Loucy (cell line): Measurements from ENCODE around the gene BMPR1B.

ENCODE experiments used
- H2AFZ ChIP-seq: fragments of 200-600 bp; sonication (generic); 2 replicates; pipeline ENCODE4 v1.6.0; 2016; ENCODE audit warnings: antibody characterized with exemption, mild to moderate bottlenecking, low read length, moderate library complexity
- H3F3A ChIP-seq: fragments of 200-600 bp; 2 replicates; pipeline ENCODE4 v1.6.0; 2016; ENCODE audit warnings: antibody characterized with exemption, low read depth, mild to moderate bottlenecking
- H3K27me3 ChIP-seq: fragments of 200-600 bp; sonication (generic); 2 replicates; pipeline ENCODE4 v1.6.1; 2014; ENCODE audit warnings: low read length, mild to moderate bottlenecking; ENCODE audit not compliant: insufficient read depth, poor library complexity, severe bottlenecking
- H3K36me3 ChIP-seq: fragments of 200-600 bp; sonication (generic); 2 replicates; pipeline ENCODE4 v1.6.1; 2016; ENCODE audit warnings: low read length; ENCODE audit not compliant: insufficient read depth
- H3K4me1 ChIP-seq: fragments of 200-600 bp; sonication (generic); 2 replicates; pipeline ENCODE4 v1.5.1; 2014; ENCODE audit warnings: low read length, mild to moderate bottlenecking; ENCODE audit not compliant: insufficient read depth, poor library complexity, severe bottlenecking
- H3K4me2 ChIP-seq: fragments of 200-600 bp; sonication (generic); 2 replicates; pipeline ENCODE4 v1.6.0; 2014; ENCODE audit warnings: antibody characterized with exemption, low read length, low read depth, mild to moderate bottlenecking; ENCODE audit not compliant: poor library complexity, severe bottlenecking
- H3K4me3 ChIP-seq: fragments of 200-600 bp; sonication (generic); 2 replicates; pipeline ENCODE4 v1.5.1; 2014; ENCODE audit warnings: low read length, mild to moderate bottlenecking, mixed read lengths; ENCODE audit not compliant: poor library complexity, severe bottlenecking
- H3K79me2 ChIP-seq: fragments of 200-600 bp; sonication (generic); 2 replicates; pipeline ENCODE4 v1.6.1; 2014; ENCODE audit warnings: low read length; ENCODE audit not compliant: insufficient read depth
- H3K9ac ChIP-seq: fragments of 200-600 bp; sonication (generic); 2 replicates; pipeline ENCODE4 v1.6.0; 2014; ENCODE audit warnings: mild to moderate bottlenecking, low read depth, low read length, moderate library complexity; ENCODE audit not compliant: poor library complexity, severe bottlenecking
- H3K9me2 ChIP-seq: fragments of 200-600 bp; sonication (generic); replicated peaks from 2 replicates; pipeline ENCODE4 v1.6.1; 2016; ENCODE audit warnings: low read depth, low read length, mixed read lengths
- H3K9me3 ChIP-seq: fragments of 200-600 bp; sonication (generic); 2 replicates; pipeline ENCODE4 v1.6.1; 2014; ENCODE audit warnings: mild to moderate bottlenecking, antibody characterized with exemption, low read length, low read depth; ENCODE audit not compliant: insufficient read depth
- H4K20me1 ChIP-seq: fragments of 200-600 bp; sonication (generic); 2 replicates; pipeline ENCODE4 v1.6.0; 2014; ENCODE audit warnings: antibody characterized with exemption, low read length, mild to moderate bottlenecking; ENCODE audit not compliant: insufficient read depth, poor library complexity, severe bottlenecking
- CTCF ChIP-seq: fragments of 200-600 bp; sonication (generic); conservative IDR thresholded peaks from 2 replicates; pipeline ENCODE4 v1.5.1; 2014; ENCODE audit warnings: mild to moderate bottlenecking, antibody characterized with exemption, low read length
- EZH2phosphoT487 ChIP-seq: fragments of 200-600 bp; IDR thresholded peaks from 2 replicates; pipeline ENCODE4 v1.6.1; 2018; ENCODE audit warnings: antibody characterized with exemption, mild to moderate bottlenecking, moderate library complexity, borderline replicate concordance

The BMPR1B gene

DNA sequence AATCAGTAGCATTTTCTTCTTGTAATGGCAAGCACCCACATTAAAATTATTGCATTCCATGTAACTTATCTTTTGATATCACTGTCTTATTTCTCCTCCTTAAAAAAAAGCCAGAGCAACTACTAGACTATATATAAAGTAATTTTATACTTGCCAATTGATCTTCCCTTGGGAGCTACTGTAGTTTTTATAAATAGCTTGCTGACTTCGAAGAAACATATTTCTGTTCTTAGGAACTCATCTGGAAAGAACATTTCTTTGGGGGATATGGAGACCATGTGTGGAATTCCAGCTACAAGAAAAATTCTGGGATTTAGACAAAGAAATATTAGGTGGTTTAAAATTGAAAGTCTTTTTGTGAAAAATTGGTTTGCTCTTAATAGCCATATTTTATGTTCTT is 94.9 kb downstream of the BMPR1B start:
- H4K20me1 ChIP-seq = no peaks in the 10 kb centered on the region
- H3K27me3 ChIP-seq = no peaks in the 10 kb centered on the region
- no peaks in the 10 kb centered on the region for H3K4me1 ChIP-seq
- no peaks in the 10 kb centered on the region for H3K36me3 ChIP-seq
- H3K4me2 ChIP-seq = no peak overlapping the region
- no peaks in the 10 kb centered on the region for H3K9me3 ChIP-seq
- TF ChIP-seq CTCF (no peak), EZH2phosphoT487 (no peak)
- H3K79me2 ChIP-seq = no peaks in the 10 kb centered on the region
- H3K9ac ChIP-seq = no peak overlapping the region
- H2AFZ ChIP-seq = no peak overlapping the region
- no peaks in the 10 kb centered on the region for H3F3A ChIP-seq
- no peak overlapping the region for H3K4me3 ChIP-seq
- H3K9me2 ChIP-seq = no peaks in the 10 kb centered on the region

GRCh38 chr4:94856030-94856429 is 98.3 kb downstream of the BMPR1B start:
- no peak for TF ChIP-seq CTCF
- no peak overlapping the region for H2AFZ ChIP-seq
- H3K27me3 ChIP-seq = no peaks in the 10 kb centered on the region
- H3K4me2 ChIP-seq = no peak overlapping the region
- H3K9me3 ChIP-seq = no peaks in the 10 kb centered on the region
- no peaks in the 10 kb centered on the region for H4K20me1 ChIP-seq
- H3K9ac ChIP-seq = no peak overlapping the region
- no peaks in the 10 kb centered on the region for H3K79me2 ChIP-seq
- no peaks in the 10 kb centered on the region for H3F3A ChIP-seq
- H3K9me2 ChIP-seq = no peaks in the 10 kb centered on the region
- no peak overlapping the region for H3K4me3 ChIP-seq
- H3K36me3 ChIP-seq = no peaks in the 10 kb centered on the region
- no peaks in the 10 kb centered on the region for H3K4me1 ChIP-seq

GRCh38 chr4:94870146-94870545 is 112.4 kb downstream of the BMPR1B start:
- H3K4me3 ChIP-seq = no peak overlapping the region
- TF ChIP-seq CTCF (no peak), EZH2phosphoT487 (no peak)
- H3K4me1 ChIP-seq = no peaks in the 10 kb centered on the region
- no peaks in the 10 kb centered on the region for H3K9me2 ChIP-seq
- no peaks in the 10 kb centered on the region for H3K79me2 ChIP-seq
- no peaks in the 10 kb centered on the region for H3F3A ChIP-seq
- 0 out of 2 replicates have a peak overlapping the region, but pooled peaks have one; percentile 3 for H2AFZ ChIP-seq
- no peak overlapping the region for H3K9ac ChIP-seq
- H3K27me3 ChIP-seq = no peaks in the 10 kb centered on the region
- H3K4me2 ChIP-seq = no peak overlapping the region
- H3K9me3 ChIP-seq = no peaks in the 10 kb centered on the region
- no peaks in the 10 kb centered on the region for H4K20me1 ChIP-seq
- no peaks in the 10 kb centered on the region for H3K36me3 ChIP-seq
